GM23248 (cell line): ENCODE data around the gene DTX3. TPM values are rescaled to one million over a fixed set of nuclear protein-coding genes. Genes with fewer than 3 reads are reported as not detected.
"Not testable (repeated sequence)": the region's sequence is repeated elsewhere in the genome, so short reads cannot be mapped to it uniquely, and the experiment has no call there.

Experiments used
- DNase-seq: peaks from one replicate; pipeline ENCODE4 v3.0.0-alpha.2; 2015
- H2AFZ ChIP-seq: fragments of 200-600 bp; sonication (generic); 2 replicates; pipeline ENCODE4 v1.6.1; 2016; ENCODE audit warnings: antibody characterized with exemption
- H3F3A ChIP-seq: fragments of 200-600 bp; sonication (generic); 2 replicates; pipeline ENCODE4 v1.6.1; 2016; ENCODE audit warnings: mild to moderate bottlenecking, antibody characterized with exemption, mixed run types; ENCODE audit not compliant: insufficient read depth
- H3K27ac ChIP-seq: fragments of 200-600 bp; sonication (generic); 2 replicates; pipeline ENCODE4 v1.5.1; 2016; ENCODE audit warnings: mild to moderate bottlenecking
- H3K27me3 ChIP-seq: fragments of 200-600 bp; sonication (generic); replicated peaks from 2 replicates; pipeline ENCODE4 v1.6.1; 2016; ENCODE audit warnings: mild to moderate bottlenecking; ENCODE audit not compliant: insufficient read depth
- H3K36me3 ChIP-seq: fragments of 200-600 bp; sonication (generic); 2 replicates; pipeline ENCODE4 v1.6.1; 2016; ENCODE audit warnings: low read depth, mild to moderate bottlenecking
- H3K4me1 ChIP-seq: fragments of 200-600 bp; sonication (generic); 2 replicates; pipeline ENCODE4 v1.6.1; 2016; ENCODE audit warnings: mild to moderate bottlenecking; ENCODE audit not compliant: insufficient read depth
- H3K4me2 ChIP-seq: fragments of 200-600 bp; sonication (generic); one replicate; pipeline ENCODE4 v1.6.1; 2016; ENCODE audit warnings: mild to moderate bottlenecking; ENCODE audit not compliant: unreplicated experiment
- H3K4me3 ChIP-seq: fragments of 200-600 bp; sonication (generic); 2 replicates; pipeline ENCODE4 v1.5.1; 2016; ENCODE audit warnings: mild to moderate bottlenecking
- H3K79me2 ChIP-seq: fragments of 200-600 bp; sonication (generic); 2 replicates; pipeline ENCODE4 v1.6.1; 2016; ENCODE audit warnings: mild to moderate bottlenecking; ENCODE audit not compliant: insufficient read depth
- H3K9ac ChIP-seq: fragments of 200-600 bp; sonication (generic); 2 replicates; pipeline ENCODE4 v1.6.1; 2016; ENCODE audit warnings: mild to moderate bottlenecking
- H3K9me2 ChIP-seq: fragments of 200-600 bp; sonication (generic); 2 replicates; pipeline ENCODE4 v1.6.1; 2016; ENCODE audit warnings: mixed run types, mild to moderate bottlenecking, moderate library complexity; ENCODE audit not compliant: insufficient read depth
- H3K9me3 ChIP-seq: fragments of 200-600 bp; sonication (generic); one replicate; pipeline ENCODE4 v1.6.1; 2017; ENCODE audit warnings: low read depth
- H4K20me1 ChIP-seq: fragments of 200-600 bp; sonication (generic); 2 replicates; pipeline ENCODE4 v1.6.0; 2016; ENCODE audit not compliant: insufficient read depth
- EZH2 ChIP-seq: fragments of 200-600 bp; sonication (generic); IDR thresholded peaks from 2 replicates; pipeline ENCODE4 v1.6.1; 2018; ENCODE audit warnings: antibody characterized with exemption, mild to moderate bottlenecking; ENCODE audit not compliant: insufficient read depth, poor library complexity, severe bottlenecking
- EZH2phosphoT487 ChIP-seq: fragments of 200-600 bp; sonication (generic); IDR thresholded peaks from 2 replicates; pipeline ENCODE4 v1.6.1; 2018; ENCODE audit warnings: antibody characterized with exemption, moderate library complexity, mild to moderate bottlenecking, low read depth; ENCODE audit not compliant: insufficient read depth
- WGBS, 2 experiments: methylation state at CpG; one replicate each; pipeline ENCODE4 v1.1.6; 2015 to 2017; ENCODE audit warnings: low lambda C conversion rate in 2 of 2, low coverage in 1 of 2; ENCODE audit errors: missing lambda C conversion rate in 2 of 2; 5-methylcytosine and 5-hydroxymethylcytosine counted together
- in situ Hi-C: fragments of 300-500 bp; cut with MboI; formaldehyde crosslinking; loops from 2 replicates; pipeline ENCODE4 v1.15.0; 2020
- polyA plus RNA-seq: library from polyadenylated mRNA; unstranded; fragments of >200 nt; fragmentation: Nextera tagmentation; extraction: Ambion mirVana; gene quantifications from 2 replicates; pipeline ENCODE4 v1.2.1, GENCODE V29; 2016
- total RNA-seq: library from RNA; depleted of rRNA; stranded (reverse); fragments of >200 nt; shearing (Covaris generic); gene quantifications from 2 replicates; pipeline ENCODE4 v1.2.3, GENCODE V29; 2014

DTX3 gene
- total and polyA plus RNA-seq, 2 experiments from 2014 or later = 7.7 to 19.6 TPM

DNA sequence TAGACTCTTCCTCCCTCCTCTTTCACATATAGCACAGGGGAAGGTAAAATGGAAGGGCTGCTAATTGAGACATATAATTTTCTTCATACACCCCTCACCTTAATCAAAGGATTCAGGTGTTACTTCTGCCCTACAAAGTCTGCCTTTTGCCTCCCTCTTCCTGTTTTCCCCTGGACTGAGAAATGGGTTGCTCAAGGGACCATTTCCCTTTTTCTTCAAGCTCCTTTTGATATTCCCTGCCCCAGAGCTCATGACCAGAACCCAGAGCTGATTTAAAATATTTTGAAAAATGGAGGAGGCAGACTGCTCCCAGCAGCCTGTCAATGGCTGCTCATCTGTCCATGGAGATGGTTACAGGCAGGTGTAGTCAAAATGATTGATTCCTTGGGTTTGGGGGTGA, 19.9 kb upstream of the DTX3 start:
- Histone ChIP-seq H3K9ac (no peak overlapping the region), H2AFZ (no peak overlapping the region), H3K9me3 (no peaks in the 10 kb centered on the region), H3K4me2 (no peak overlapping the region), H3K27me3 (peaks cover 6% of the 10 kb centered on the region; the same call in 1 of the 2 replicates), H3K36me3 (no peaks in the 10 kb centered on the region), H3K27ac (no peak overlapping the region), H3K4me1 (no peaks in the 10 kb centered on the region), H4K20me1 (no peaks in the 10 kb centered on the region), H3K9me2 (no peaks in the 10 kb centered on the region), H3K79me2 (no peaks in the 10 kb centered on the region), H3K4me3 (no peak overlapping the region), H3F3A (no peaks in the 10 kb centered on the region)
- DNase-seq = no peak
- in situ Hi-C loops = no loop called here
- TF ChIP-seq EZH2 (no peak), EZH2phosphoT487 (no peak)

DNA sequence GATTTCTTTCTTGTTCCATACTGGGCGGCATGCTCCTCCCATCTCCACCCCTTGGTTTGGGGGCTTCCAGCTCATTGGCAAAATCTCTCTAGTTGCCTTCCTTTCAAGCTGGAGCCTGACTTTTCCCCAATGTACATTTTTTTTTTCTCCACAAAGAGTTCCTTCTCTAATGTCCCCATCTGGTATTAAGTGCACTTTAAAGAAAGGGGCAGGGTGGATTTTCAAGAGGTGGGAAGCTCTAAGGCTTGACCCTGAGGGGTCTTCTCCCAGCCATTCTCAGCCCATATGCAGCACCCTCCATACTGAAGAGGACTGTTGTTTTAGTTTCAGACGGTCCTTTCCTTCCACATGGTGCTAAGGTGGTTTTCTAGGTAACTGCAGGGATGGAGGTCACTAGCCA, 19.5 kb upstream of the DTX3 start:
- Histone ChIP-seq H3K9ac (no peak overlapping the region), H2AFZ (no peak overlapping the region), H3K27ac (no peak overlapping the region), H4K20me1 (no peaks in the 10 kb centered on the region), H3K9me2 (no peaks in the 10 kb centered on the region), H3K9me3 (no peaks in the 10 kb centered on the region), H3K4me2 (no peak overlapping the region), H3K79me2 (no peaks in the 10 kb centered on the region), H3K4me1 (no peaks in the 10 kb centered on the region), H3K27me3 (peaks cover 6% of the 10 kb centered on the region; the same call in 1 of the 2 replicates), H3K4me3 (no peak overlapping the region), H3F3A (no peaks in the 10 kb centered on the region), H3K36me3 (no peaks in the 10 kb centered on the region)
- TF ChIP-seq EZH2phosphoT487 (no peak), EZH2 (no peak)
- WGBS, 2 experiments = 75 to 83% methylated on average over 2 of the region's 2 CpGs
- no peak for DNase-seq
- in situ Hi-C loops = no loop called here

DNA sequence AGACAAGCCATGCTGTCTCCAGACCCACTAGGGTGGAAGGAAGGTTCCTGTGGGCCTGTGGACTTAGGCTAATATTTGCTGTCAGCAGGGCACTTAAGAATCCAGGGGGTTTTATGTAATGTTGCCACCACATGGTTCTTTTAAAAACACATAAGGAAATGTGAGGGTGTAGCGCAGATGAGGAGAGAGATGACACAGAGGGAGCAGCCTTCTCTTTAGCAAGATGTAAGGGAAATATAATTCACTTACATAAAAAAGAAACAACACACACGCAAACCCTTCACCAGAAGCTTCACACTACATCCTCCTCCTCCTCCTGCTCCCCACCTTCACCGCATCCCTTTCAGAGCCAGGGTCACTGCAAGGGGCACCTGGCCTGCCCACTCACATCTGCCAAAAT, 18.5 kb upstream of the DTX3 start:
- no peak overlapping the region for H2AFZ ChIP-seq
- no peak overlapping the region for H3K9ac ChIP-seq
- no peaks in the 10 kb centered on the region for H3K36me3 ChIP-seq
- H4K20me1 ChIP-seq = no peaks in the 10 kb centered on the region
- no peak overlapping the region for H3K27ac ChIP-seq
- no peak for DNase-seq
- TF ChIP-seq EZH2phosphoT487 = no peak
- no peak for TF ChIP-seq EZH2
- in situ Hi-C loops = no loop called here
- WGBS, 2 experiments = 82 to 84% methylated on average over 3 of the region's 3 CpGs
- H3K79me2 ChIP-seq = no peaks in the 10 kb centered on the region
- no peaks in the 10 kb centered on the region for H3K9me3 ChIP-seq
- H3K4me1 ChIP-seq = peaks cover 4% of the 10 kb centered on the region; the same call in 1 of the 2 replicates
- no peak overlapping the region for H3K4me3 ChIP-seq
- H3K27me3 ChIP-seq = peaks cover 6% of the 10 kb centered on the region; the same call in 1 of the 2 replicates
- H3F3A ChIP-seq = no peaks in the 10 kb centered on the region
- H3K9me2 ChIP-seq = no peaks in the 10 kb centered on the region
- no peak overlapping the region for H3K4me2 ChIP-seq

DNA sequence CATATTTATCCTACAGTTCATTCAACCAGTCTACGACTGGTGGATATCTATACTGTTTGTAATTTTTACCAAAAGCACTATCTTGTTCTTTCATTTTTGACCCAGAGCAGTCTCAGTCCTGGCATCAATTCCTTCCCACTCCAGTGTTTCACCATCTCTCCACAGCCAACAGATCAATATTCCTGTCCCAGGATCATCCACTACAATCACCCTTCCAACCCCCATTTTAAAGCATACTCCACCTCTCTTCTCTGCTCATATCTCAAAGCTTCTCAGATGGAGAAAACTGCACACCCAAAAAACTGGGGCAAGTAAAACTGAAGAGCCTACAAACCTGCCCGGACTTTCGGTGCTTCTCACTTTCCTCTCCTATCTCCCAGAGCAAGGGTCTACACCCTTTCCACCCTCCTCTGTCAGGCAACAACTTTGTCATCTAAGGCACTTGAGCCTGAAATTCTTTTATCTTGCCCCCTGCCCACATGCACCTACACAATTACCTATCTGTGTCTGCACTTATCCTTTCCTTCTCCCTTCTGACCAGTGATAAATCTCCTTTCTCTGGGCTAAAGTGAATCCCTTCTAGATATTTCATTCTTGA, 17.7 kb upstream of the DTX3 start:
- Histone ChIP-seq H3K9ac (no peak overlapping the region), H3K79me2 (no peaks in the 10 kb centered on the region), H3K27me3 (peaks cover 6% of the 10 kb centered on the region; the same call in 1 of the 2 replicates), H3K4me3 (no peak overlapping the region), H4K20me1 (no peaks in the 10 kb centered on the region), H3K9me3 (no peaks in the 10 kb centered on the region), H3K9me2 (no peaks in the 10 kb centered on the region), H2AFZ (no peak overlapping the region), H3K4me1 (peaks cover 7% of the 10 kb centered on the region), H3K27ac (no peak overlapping the region), H3K36me3 (no peaks in the 10 kb centered on the region), H3F3A (0 out of 2 replicates have a peak, but pooled peaks cover 1% of the 10 kb centered on the region), H3K4me2 (no peak overlapping the region)
- in situ Hi-C loops = no loop called here
- no peak for DNase-seq
- WGBS, 2 experiments = 61 to 68% methylated on average over 3 of the region's 3 CpGs
- TF ChIP-seq EZH2 (no peak), EZH2phosphoT487 (no peak)

DNA sequence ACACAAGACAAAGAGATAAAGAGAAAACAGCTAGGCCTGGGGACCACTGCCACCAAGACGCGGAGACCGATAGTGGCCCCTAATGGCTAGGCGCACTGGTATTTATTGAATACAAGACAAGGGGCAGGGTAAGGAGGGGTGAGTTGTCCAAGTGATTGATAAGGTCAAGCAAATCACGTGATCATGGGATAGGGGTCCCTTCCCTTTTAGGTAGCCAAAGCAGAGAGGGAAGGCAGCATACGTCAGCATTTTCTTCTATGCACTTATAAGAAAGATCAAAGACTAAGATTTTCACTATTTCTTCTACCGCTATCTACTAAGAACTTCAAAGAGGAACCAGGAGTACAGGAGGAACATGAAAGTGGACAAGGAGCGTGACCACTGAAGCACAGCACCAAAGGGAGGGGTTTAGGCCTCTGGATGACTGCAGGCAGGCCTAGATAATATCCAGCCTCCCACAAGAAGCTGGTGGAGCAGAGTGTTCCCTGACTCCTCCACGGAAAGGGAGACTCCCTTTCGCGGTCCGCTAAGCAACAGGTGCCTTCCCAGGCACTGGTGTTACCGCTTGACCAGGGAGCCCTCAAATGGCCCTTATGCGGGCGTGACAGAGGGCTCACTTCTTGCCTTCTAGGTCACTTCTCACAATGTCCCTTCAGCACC, 15.5 kb upstream of the DTX3 start:
- H3K9me2 ChIP-seq, in situ Hi-C loops: not testable (repeated sequence)

More for the DNA sequence above, 15.5 kb upstream of the DTX3 start:
- H2AFZ ChIP-seq, H3K27ac ChIP-seq, H3K79me2 ChIP-seq, H3K4me2 ChIP-seq, H4K20me1 ChIP-seq, DNase-seq, H3K9me3 ChIP-seq, H3K9ac ChIP-seq, H3K4me3 ChIP-seq, H3F3A ChIP-seq, H3K36me3 ChIP-seq, H3K27me3 ChIP-seq: not testable (repeated sequence)
- H3K4me1 ChIP-seq = peaks cover 15% of the 10 kb centered on the region
- WGBS, 2 experiments = 88 to 89% methylated on average over 15 of the region's 15 CpGs
